GM12878 (cell line): ENCODE measurements around the gene MCEE. TPM values are rescaled to one million over a fixed set of nuclear protein-coding genes. Genes with fewer than 3 reads are reported as not detected.

ENCODE experiments used
- CUX1 ChIP-seq: IDR thresholded peaks from 2 replicates; pipeline ENCODE4 v1.6.1; 2012; ENCODE audit warnings: improper control_type of control experiment, low read depth, low read length; ENCODE audit not compliant: insufficient replicate concordance
- PAX8 ChIP-seq: fragments of 450-650 bp; IDR thresholded peaks from 2 replicates; pipeline ENCODE4 v1.6.1; 2017; ENCODE audit warnings: mild to moderate bottlenecking, moderate library complexity
- PBX3 ChIP-seq: IDR thresholded peaks from 2 replicates; pipeline ENCODE4 v1.6.1; 2011; ENCODE audit warnings: mild to moderate bottlenecking, low read depth, low read length, moderate library complexity; ENCODE audit not compliant: insufficient replicate concordance
- RCOR1 ChIP-seq: conservative IDR thresholded peaks from 2 replicates; pipeline ENCODE4 v1.6.1; 2012; ENCODE audit warnings: low read depth, low read length, improper control_type of control experiment
- SMAD5 ChIP-seq: IDR thresholded peaks from 2 replicates; pipeline ENCODE4 v1.6.1; 2016; ENCODE audit warnings: antibody characterized with exemption, low read depth
- SP1 ChIP-seq: IDR thresholded peaks from one replicate; pipeline ENCODE4 v1.6.1; 2011; ENCODE audit warnings: low read depth, low read length
- USF2 ChIP-seq: IDR thresholded peaks from 2 replicates; pipeline ENCODE4 v1.6.1; 2011; ENCODE audit warnings: low read depth, low read length, improper control_type of control experiment, borderline replicate concordance
- ZNF24 ChIP-seq: fragments of 450-650 bp; IDR thresholded peaks from 2 replicates; pipeline ENCODE4 v1.6.1; 2017; ENCODE audit warnings: antibody characterized with exemption, mild to moderate bottlenecking
- polyA plus RNA-seq, 11 experiments: library from polyadenylated mRNA; depleted of rRNA in 4 of 11; unstranded in 6 of 11; stranded (reverse) in 5 of 11; fragments of >200 nt; fragmentation: Nextera tagmentation in 4 of 11; fragmentation: Illumina TruSeq in 1 of 11; extraction: Ambion mirVana in 4 of 11; extraction: Trizol in 1 of 11; gene quantifications; 1 replicate in 1 of 11; 2 replicates in 10 of 11; pipeline versions ENCODE4 v1.2.1 to v1.2.3, GENCODE V29; 2011 to 2016; ENCODE audit warnings: inconsistent platforms in 2 of 11, missing spikeins in 2 of 11, low read depth in 1 of 11
- total RNA-seq, 4 experiments: library from RNA; depleted of rRNA in 3 of 4; stranded (reverse); fragments of >200 nt in 3 of 4; fragmentation: Illumina TruSeq in 1 of 4; extraction: Trizol in 1 of 4; gene quantifications; 2 replicates each; pipeline versions ENCODE4 v1.2.1 to v1.2.3, GENCODE V29; 2013 to 2021
- TF ChIP-seq, protein P1 (sequence below): fragments of 450-650 bp; IDR thresholded peaks from 2 replicates; pipeline ENCODE4 v1.6.1; 2018; ENCODE audit warnings: borderline replicate concordance, mild to moderate bottlenecking; ENCODE audit not compliant: partially characterized antibody
- TF ChIP-seq, protein P2 (sequence below): IDR thresholded peaks from 2 replicates; pipeline ENCODE4 v1.6.1; 2011; ENCODE audit warnings: low read depth, mild to moderate bottlenecking, low read length, moderate library complexity, borderline replicate concordance; ENCODE audit errors: extremely low read depth
- TF ChIP-seq, protein P3 (sequence below): fragments of 450-650 bp; IDR thresholded peaks from 2 replicates; pipeline ENCODE4 v1.6.1; 2017; ENCODE audit warnings: mild to moderate bottlenecking, moderate library complexity
- TF ChIP-seq, protein P4 (sequence below): IDR thresholded peaks from 2 replicates; pipeline ENCODE4 v1.6.1; 2012; ENCODE audit warnings: low read depth, low read length, improper control_type of control experiment

Gene MCEE
- total and polyA plus RNA-seq, 10 of the 15 experiments (the other 5 are each of a cell fraction or from before 2014, with no cell fraction given) = 17.3 to 63.4 (median 20.9) TPM

- TF ChIP-seq ZNF24 (no peak), SMAD5 (no peak), PBX3 (peak; percentile 32), USF2 (no peak), SP1 (no peak), PAX8 (no peak), RCOR1 (no peak), CUX1 (peak; percentile 9)
- TF ChIP-seq, protein P1, sequence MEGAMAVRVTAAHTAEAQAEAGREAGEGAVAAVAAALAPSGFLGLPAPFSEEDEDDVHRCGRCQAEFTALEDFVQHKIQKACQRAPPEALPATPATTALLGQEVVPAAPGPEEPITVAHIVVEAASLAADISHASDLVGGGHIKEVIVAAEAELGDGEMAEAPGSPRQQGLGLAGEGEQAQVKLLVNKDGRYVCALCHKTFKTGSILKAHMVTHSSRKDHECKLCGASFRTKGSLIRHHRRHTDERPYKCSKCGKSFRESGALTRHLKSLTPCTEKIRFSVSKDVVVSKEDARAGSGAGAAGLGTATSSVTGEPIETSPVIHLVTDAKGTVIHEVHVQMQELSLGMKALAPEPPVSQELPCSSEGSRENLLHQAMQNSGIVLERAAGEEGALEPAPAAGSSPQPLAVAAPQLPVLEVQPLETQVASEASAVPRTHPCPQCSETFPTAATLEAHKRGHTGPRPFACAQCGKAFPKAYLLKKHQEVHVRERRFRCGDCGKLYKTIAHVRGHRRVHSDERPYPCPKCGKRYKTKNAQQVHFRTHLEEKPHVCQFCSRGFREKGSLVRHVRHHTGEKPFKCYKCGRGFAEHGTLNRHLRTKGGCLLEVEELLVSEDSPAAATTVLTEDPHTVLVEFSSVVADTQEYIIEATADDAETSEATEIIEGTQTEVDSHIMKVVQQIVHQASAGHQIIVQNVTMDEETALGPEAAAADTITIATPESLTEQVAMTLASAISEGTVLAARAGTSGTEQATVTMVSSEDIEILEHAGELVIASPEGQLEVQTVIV = peak; percentile 31
- TF ChIP-seq, protein P2, sequence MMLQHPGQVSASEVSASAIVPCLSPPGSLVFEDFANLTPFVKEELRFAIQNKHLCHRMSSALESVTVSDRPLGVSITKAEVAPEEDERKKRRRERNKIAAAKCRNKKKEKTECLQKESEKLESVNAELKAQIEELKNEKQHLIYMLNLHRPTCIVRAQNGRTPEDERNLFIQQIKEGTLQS = no peak
- TF ChIP-seq, protein P3, sequence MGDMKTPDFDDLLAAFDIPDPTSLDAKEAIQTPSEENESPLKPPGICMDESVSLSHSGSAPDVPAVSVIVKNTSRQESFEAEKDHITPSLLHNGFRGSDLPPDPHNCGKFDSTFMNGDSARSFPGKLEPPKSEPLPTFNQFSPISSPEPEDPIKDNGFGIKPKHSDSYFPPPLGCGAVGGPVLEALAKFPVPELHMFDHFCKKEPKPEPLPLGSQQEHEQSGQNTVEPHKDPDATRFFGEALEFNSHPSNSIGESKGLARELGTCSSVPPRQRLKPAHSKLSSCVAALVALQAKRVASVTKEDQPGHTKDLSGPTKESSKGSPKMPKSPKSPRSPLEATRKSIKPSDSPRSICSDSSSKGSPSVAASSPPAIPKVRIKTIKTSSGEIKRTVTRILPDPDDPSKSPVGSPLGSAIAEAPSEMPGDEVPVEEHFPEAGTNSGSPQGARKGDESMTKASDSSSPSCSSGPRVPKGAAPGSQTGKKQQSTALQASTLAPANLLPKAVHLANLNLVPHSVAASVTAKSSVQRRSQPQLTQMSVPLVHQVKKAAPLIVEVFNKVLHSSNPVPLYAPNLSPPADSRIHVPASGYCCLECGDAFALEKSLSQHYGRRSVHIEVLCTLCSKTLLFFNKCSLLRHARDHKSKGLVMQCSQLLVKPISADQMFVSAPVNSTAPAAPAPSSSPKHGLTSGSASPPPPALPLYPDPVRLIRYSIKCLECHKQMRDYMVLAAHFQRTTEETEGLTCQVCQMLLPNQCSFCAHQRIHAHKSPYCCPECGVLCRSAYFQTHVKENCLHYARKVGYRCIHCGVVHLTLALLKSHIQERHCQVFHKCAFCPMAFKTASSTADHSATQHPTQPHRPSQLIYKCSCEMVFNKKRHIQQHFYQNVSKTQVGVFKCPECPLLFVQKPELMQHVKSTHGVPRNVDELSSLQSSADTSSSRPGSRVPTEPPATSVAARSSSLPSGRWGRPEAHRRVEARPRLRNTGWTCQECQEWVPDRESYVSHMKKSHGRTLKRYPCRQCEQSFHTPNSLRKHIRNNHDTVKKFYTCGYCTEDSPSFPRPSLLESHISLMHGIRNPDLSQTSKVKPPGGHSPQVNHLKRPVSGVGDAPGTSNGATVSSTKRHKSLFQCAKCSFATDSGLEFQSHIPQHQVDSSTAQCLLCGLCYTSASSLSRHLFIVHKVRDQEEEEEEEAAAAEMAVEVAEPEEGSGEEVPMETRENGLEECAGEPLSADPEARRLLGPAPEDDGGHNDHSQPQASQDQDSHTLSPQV = no peak
- TF ChIP-seq, protein P4, sequence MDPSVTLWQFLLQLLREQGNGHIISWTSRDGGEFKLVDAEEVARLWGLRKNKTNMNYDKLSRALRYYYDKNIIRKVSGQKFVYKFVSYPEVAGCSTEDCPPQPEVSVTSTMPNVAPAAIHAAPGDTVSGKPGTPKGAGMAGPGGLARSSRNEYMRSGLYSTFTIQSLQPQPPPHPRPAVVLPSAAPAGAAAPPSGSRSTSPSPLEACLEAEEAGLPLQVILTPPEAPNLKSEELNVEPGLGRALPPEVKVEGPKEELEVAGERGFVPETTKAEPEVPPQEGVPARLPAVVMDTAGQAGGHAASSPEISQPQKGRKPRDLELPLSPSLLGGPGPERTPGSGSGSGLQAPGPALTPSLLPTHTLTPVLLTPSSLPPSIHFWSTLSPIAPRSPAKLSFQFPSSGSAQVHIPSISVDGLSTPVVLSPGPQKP = peak; percentile 45; the same call in 1 of the 2 replicates
These were observed 58.2 kb downstream of the MCEE start (continued) for GRCh38 chr2:71071681-71072398.
